Measurements from ENCODE around the gene FAR1.

- TF ChIP-seq, protein P1, sequence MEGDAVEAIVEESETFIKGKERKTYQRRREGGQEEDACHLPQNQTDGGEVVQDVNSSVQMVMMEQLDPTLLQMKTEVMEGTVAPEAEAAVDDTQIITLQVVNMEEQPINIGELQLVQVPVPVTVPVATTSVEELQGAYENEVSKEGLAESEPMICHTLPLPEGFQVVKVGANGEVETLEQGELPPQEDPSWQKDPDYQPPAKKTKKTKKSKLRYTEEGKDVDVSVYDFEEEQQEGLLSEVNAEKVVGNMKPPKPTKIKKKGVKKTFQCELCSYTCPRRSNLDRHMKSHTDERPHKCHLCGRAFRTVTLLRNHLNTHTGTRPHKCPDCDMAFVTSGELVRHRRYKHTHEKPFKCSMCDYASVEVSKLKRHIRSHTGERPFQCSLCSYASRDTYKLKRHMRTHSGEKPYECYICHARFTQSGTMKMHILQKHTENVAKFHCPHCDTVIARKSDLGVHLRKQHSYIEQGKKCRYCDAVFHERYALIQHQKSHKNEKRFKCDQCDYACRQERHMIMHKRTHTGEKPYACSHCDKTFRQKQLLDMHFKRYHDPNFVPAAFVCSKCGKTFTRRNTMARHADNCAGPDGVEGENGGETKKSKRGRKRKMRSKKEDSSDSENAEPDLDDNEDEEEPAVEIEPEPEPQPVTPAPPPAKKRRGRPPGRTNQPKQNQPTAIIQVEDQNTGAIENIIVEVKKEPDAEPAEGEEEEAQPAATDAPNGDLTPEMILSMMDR (IDR thresholded peaks at IDR 0.05), result no peak
- no peak for TF ChIP-seq POLR2A (IDR thresholded peaks at IDR 0.05)
Measured at GRCh38 chr11:13728076-13728475, 59.6 kb downstream of the FAR1 start.
